Muscle of leg (tissue), 16 donors: ENCODE measurements around the gene CD300A. TPM values are rescaled to one million over a fixed set of nuclear protein-coding genes. Genes with fewer than 3 reads are reported as not detected.
A peak's percentile ranks its signal among the peaks of the same experiment; 100 is the strongest.

Experiments used
- DNase-seq: peaks from one replicate; pipeline ENCODE4 v3.0.0; 2013
- H3K27ac ChIP-seq: one replicate; pipeline ENCODE4 v1.5.1; 2013; ENCODE audit warnings: mild to moderate bottlenecking, low read length, control low read depth
- H3K27me3 ChIP-seq: one replicate; pipeline ENCODE4 v1.6.1; 2013; ENCODE audit warnings: low read length; ENCODE audit not compliant: control insufficient read depth, insufficient read depth
- H3K36me3 ChIP-seq: one replicate; pipeline ENCODE4 v1.6.1; 2013; ENCODE audit warnings: low read length; ENCODE audit not compliant: control insufficient read depth, insufficient read depth
- H3K4me1 ChIP-seq: one replicate; pipeline ENCODE4 v1.6.1; 2013; ENCODE audit warnings: low read length; ENCODE audit not compliant: control insufficient read depth, insufficient read depth
- H3K4me3 ChIP-seq: one replicate; pipeline ENCODE4 v1.5.1; 2013; ENCODE audit warnings: low read length, control low read depth
- H3K9me3 ChIP-seq: replicated peaks from 2 replicates; pipeline ENCODE4 v1.6.1; 2013; ENCODE audit warnings: low read depth, low read length; ENCODE audit not compliant: control insufficient read depth
- WGBS: methylation state at CpG from one replicate; pipeline ENCODE4 v1.1.5; 2013; ENCODE audit warnings: missing lambda C conversion rate; ENCODE audit not compliant: insufficient coverage; 5-methylcytosine and 5-hydroxymethylcytosine counted together
- long read RNA-seq, 11 donors: transcript quantifications; one replicate each; lab custom pipeline, GENCODE V29; 2026
- polyA plus RNA-seq, 8 donors: library from polyadenylated mRNA; unstranded; fragments of 120-200 nt; gene quantifications; one replicate each; pipeline versions ENCODE4 v1.2.1 to v1.2.3, GENCODE V29; 2013; ENCODE audit warnings: inconsistent platforms in 1 of 8, low replicate concordance in 1 of 8; ENCODE audit not compliant: insufficient read length in 8 of 8, insufficient read depth in 1 of 8
- total RNA-seq: library from RNA; stranded (reverse); fragments of 120-200 nt; gene quantifications from one replicate; pipeline ENCODE4 v1.2.4, GENCODE V29; 2013

Gene CD300A
- 2.5 TPM for total RNA-seq
- 1 to 10 TPM; 1.7 to 4.0 (median 2.4) TPM for polyA plus RNA-seq
- long read RNA-seq, donor 1, result 0 reads
- long read RNA-seq, donor 2, result 0 reads
- long read RNA-seq, donor 3, partial matches to known transcripts, result 0 of 2 reads
- long read RNA-seq, donor 3, other reads (novel, unspliced or antisense), result 0 of 2 reads
- long read RNA-seq, donor 4, partial matches to known transcripts, result 0 of 1 reads
- long read RNA-seq, donor 4, other reads (novel, unspliced or antisense), result 0 of 1 reads
- long read RNA-seq, donor 5, partial matches to known transcripts, result 0 of 1 reads
- long read RNA-seq, donor 5, other reads (novel, unspliced or antisense), result 0 of 1 reads
- long read RNA-seq, donor 6, result 0 reads
- long read RNA-seq, donor 7, result 0 reads
- long read RNA-seq, donor 8, partial matches to known transcripts, result 0 of 1 reads
- long read RNA-seq, donor 8, other reads (novel, unspliced or antisense), result 0 of 1 reads
- long read RNA-seq, donor 9, result 0 reads
- long read RNA-seq, donor 10, result 0 reads
- long read RNA-seq, donor 11, result 0 reads

- Histone ChIP-seq H3K27me3 (peaks cover 22% of the 10 kb centered on the region), H3K9me3 (no peaks in the 10 kb centered on the region), H3K4me3 (peak within 1 kb of the TSS; percentile 34), H3K4me1 (peaks cover 6% of the 10 kb centered on the region), H3K36me3 (no peaks in the 10 kb centered on the region), H3K27ac (peak within 1 kb of the TSS; percentile 15)
- WGBS, result 5% methylated on average over 20 of the region's 25 CpGs
- peak; percentile 71 for DNase-seq
Observed at GRCh38 chr17:74466111-74466827, at the start of gene CD300A. Gene CD300A, plus strand, starts transcription at chr17:74466634. Its CDS starts 70 bp downstream, at chr17:74466704.

GRCh38 chr17:74417178-74418045 lies 49.0 kb upstream of the CD300A start:
- no peak overlapping the region for H3K4me3 ChIP-seq
- WGBS, result 39% methylated on average over 9 of the region's 12 CpGs
- no peaks in the 10 kb centered on the region for H3K27me3 ChIP-seq
- H3K4me1 ChIP-seq, result peaks cover 12% of the 10 kb centered on the region
- H3K36me3 ChIP-seq, result no peaks in the 10 kb centered on the region
- DNase-seq, result peak; percentile 51
- peak overlapping the region; percentile 55 for H3K27ac ChIP-seq
- H3K9me3 ChIP-seq, result no peaks in the 10 kb centered on the region

- H3K27me3 ChIP-seq, result no peaks in the 10 kb centered on the region
- 79% methylated on average over 5 of the region's 10 CpGs for WGBS
- no peak overlapping the region for H3K27ac ChIP-seq
Observed at GRCh38 chr17:74419928-74420411, 46.5 kb upstream of the CD300A start.

GRCh38 chr17:74424117-74424516 lies 42.3 kb upstream of the CD300A start:
- 100% methylated on average over 1 of the region's 7 CpGs for WGBS
- no peak overlapping the region for H3K4me3 ChIP-seq
- DNase-seq, result no peak
- H3K27ac ChIP-seq, result peak overlapping the region; percentile 89
- H3K36me3 ChIP-seq, result no peaks in the 10 kb centered on the region
- H3K9me3 ChIP-seq, result no peaks in the 10 kb centered on the region
- peaks cover 28% of the 10 kb centered on the region for H3K4me1 ChIP-seq
- no peaks in the 10 kb centered on the region for H3K27me3 ChIP-seq

More at GRCh38 chr17:74419928-74420411, 46.5 kb upstream of the CD300A start:
- Histone ChIP-seq H3K9me3 (no peaks in the 10 kb centered on the region), H3K4me3 (no peak overlapping the region), H3K4me1 (peaks cover 23% of the 10 kb centered on the region), H3K36me3 (no peaks in the 10 kb centered on the region)
- no peak for DNase-seq

- H3K4me1 ChIP-seq, result peaks cover 29% of the 10 kb centered on the region
- H3K4me3 ChIP-seq, result no peak overlapping the region
- no peaks in the 10 kb centered on the region for H3K36me3 ChIP-seq
- peak overlapping the region; percentile 89 for H3K27ac ChIP-seq
- H3K9me3 ChIP-seq, result no peaks in the 10 kb centered on the region
- WGBS, result 68% methylated on average over 12 of the region's 14 CpGs
- DNase-seq, result peak; percentile 79
- no peaks in the 10 kb centered on the region for H3K27me3 ChIP-seq
Observed at GRCh38 chr17:74424657-74425056, 41.8 kb upstream of the CD300A start.

GRCh38 chr17:74426551-74427047 lies 39.8 kb upstream of the CD300A start:
- DNase-seq, result no peak
- H3K27me3 ChIP-seq, result peaks cover 15% of the 10 kb centered on the region
- no peaks in the 10 kb centered on the region for H3K36me3 ChIP-seq
- H3K27ac ChIP-seq, result no peak overlapping the region
- no peaks in the 10 kb centered on the region for H3K9me3 ChIP-seq
- peaks cover 48% of the 10 kb centered on the region for H3K4me1 ChIP-seq
- WGBS, result 70% methylated on average over 9 of the region's 9 CpGs
- no peak overlapping the region for H3K4me3 ChIP-seq

GRCh38 chr17:74427048-74427762 lies 39.2 kb upstream of the CD300A start:
- WGBS, result 39% methylated on average over 8 of the region's 10 CpGs
- Histone ChIP-seq H3K4me1 (peaks cover 51% of the 10 kb centered on the region), H3K4me3 (no peak overlapping the region), H3K27ac (no peak overlapping the region), H3K27me3 (peaks cover 20% of the 10 kb centered on the region), H3K36me3 (no peaks in the 10 kb centered on the region), H3K9me3 (no peaks in the 10 kb centered on the region)
- DNase-seq, result no peak

GRCh38 chr17:74427763-74428153 lies 38.7 kb upstream of the CD300A start:
- Histone ChIP-seq H3K27me3 (peaks cover 24% of the 10 kb centered on the region), H3K4me3 (no peak overlapping the region), H3K36me3 (no peaks in the 10 kb centered on the region), H3K27ac (no peak overlapping the region), H3K4me1 (peaks cover 52% of the 10 kb centered on the region), H3K9me3 (no peaks in the 10 kb centered on the region)
- no peak for DNase-seq
- no CpG with 5 or more reads among the region's 6 CpGs for WGBS
